ENCODE results near the gene MAP3K20. TPM values are rescaled to one million over a fixed set of nuclear protein-coding genes. Genes with fewer than 3 reads are reported as not detected.

MAP3K20 gene
- total RNA-seq, 2 donors from 2014 or later, result 22.6 to 38.9 TPM

DNA sequence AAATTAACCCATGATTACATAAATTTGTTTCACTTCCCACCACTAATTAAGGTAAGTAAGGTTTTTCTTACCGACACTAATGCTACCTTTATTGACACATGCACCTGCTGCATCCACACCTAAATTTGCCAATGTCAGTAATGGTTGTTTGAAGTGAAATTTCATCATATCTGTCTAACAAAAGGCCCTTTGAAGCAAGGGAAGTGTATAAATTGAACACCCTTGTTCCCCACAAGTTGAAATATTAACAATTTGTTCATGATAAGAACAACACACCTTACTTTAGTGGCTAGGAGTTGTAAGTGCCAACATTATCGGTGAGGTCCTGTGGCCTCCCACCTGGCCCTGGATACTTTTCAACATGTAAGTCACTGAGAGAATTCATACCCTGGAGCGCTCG is 162.7 kb downstream of the MAP3K20 start:
- intact Hi-C loops (cut with DNase I), result no loop called here
- Histone ChIP-seq H3K36me3 (no peaks in the 10 kb centered on the region), H3K9ac (ENCODE audit: low read depth in 2 of 2, low read length in 2 of 2) (no peak overlapping the region), H3K9me3 (no peaks in the 10 kb centered on the region), H3K4me1 (no peaks in the 10 kb centered on the region), H3K27me3 (no peaks in the 10 kb centered on the region), H3K4me3 (no peak overlapping the region), H3K27ac (no peak overlapping the region)
- DNase-seq, result no peak
- TF ChIP-seq, protein P1, sequence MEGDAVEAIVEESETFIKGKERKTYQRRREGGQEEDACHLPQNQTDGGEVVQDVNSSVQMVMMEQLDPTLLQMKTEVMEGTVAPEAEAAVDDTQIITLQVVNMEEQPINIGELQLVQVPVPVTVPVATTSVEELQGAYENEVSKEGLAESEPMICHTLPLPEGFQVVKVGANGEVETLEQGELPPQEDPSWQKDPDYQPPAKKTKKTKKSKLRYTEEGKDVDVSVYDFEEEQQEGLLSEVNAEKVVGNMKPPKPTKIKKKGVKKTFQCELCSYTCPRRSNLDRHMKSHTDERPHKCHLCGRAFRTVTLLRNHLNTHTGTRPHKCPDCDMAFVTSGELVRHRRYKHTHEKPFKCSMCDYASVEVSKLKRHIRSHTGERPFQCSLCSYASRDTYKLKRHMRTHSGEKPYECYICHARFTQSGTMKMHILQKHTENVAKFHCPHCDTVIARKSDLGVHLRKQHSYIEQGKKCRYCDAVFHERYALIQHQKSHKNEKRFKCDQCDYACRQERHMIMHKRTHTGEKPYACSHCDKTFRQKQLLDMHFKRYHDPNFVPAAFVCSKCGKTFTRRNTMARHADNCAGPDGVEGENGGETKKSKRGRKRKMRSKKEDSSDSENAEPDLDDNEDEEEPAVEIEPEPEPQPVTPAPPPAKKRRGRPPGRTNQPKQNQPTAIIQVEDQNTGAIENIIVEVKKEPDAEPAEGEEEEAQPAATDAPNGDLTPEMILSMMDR (IDR thresholded peaks at IDR 0.05), result no peak

DNA sequence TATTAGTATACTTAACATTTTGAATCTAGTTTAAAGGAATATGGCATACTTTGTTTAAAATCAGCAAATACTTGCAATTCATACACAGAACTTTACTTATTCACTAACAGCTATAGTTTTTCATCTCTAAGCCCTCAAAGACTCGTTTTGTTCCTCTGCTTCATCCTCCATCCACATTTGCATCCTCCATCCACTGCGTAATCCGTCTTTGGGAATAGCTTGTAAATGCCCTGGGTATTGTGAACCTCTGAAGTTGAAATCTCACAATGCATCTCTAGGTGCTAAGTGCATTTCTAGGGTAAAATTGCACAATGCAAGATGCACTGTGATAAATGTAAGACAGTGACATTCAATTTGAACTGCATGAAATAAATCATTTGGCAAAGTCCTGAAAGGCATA is 163.2 kb downstream of the MAP3K20 start:
- no peaks in the 10 kb centered on the region for H3K27me3 ChIP-seq
- no peak overlapping the region for H3K4me3 ChIP-seq
- TF ChIP-seq, protein P1 (IDR thresholded peaks at IDR 0.05), result no peak
- intact Hi-C loops (cut with DNase I), result no loop called here
- H3K36me3 ChIP-seq, result no peaks in the 10 kb centered on the region
- H3K9me3 ChIP-seq, result no peaks in the 10 kb centered on the region
- no peak overlapping the region for H3K9ac ChIP-seq (ENCODE audit: low read depth in 2 of 2, low read length in 2 of 2)
- no peak overlapping the region for H3K27ac ChIP-seq
- H3K4me1 ChIP-seq, result no peaks in the 10 kb centered on the region
- DNase-seq, result no peak

DNA sequence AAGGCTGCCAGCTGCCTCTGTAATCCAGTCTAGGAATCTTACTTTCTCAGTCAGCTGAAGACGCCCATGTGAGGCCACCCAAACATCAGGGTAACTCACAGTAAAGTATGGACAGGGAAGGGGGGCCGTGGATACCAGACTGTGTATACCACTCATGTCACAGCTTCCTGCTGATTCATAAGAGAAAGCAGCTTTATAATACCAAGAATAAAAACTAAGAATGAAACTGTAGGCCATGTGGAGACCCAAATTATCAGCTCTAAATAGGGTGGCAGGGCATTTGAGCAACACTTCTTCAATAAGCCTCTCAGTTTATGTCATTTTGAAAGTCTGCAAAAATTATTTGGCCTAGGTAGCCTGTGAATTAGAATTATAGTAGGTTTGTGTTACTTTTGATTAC is 164.0 kb downstream of the MAP3K20 start:
- no peaks in the 10 kb centered on the region for H3K4me1 ChIP-seq
- H3K4me3 ChIP-seq, result no peak overlapping the region
- no peak overlapping the region for H3K9ac ChIP-seq (ENCODE audit: low read depth in 2 of 2, low read length in 2 of 2)
- no peak overlapping the region for H3K27ac ChIP-seq
- no peaks in the 10 kb centered on the region for H3K27me3 ChIP-seq
- TF ChIP-seq, protein P1 (IDR thresholded peaks at IDR 0.05), result no peak
- no peak for DNase-seq
- no peaks in the 10 kb centered on the region for H3K36me3 ChIP-seq
- intact Hi-C loops (cut with DNase I), result no loop called here
- no peaks in the 10 kb centered on the region for H3K9me3 ChIP-seq

DNA sequence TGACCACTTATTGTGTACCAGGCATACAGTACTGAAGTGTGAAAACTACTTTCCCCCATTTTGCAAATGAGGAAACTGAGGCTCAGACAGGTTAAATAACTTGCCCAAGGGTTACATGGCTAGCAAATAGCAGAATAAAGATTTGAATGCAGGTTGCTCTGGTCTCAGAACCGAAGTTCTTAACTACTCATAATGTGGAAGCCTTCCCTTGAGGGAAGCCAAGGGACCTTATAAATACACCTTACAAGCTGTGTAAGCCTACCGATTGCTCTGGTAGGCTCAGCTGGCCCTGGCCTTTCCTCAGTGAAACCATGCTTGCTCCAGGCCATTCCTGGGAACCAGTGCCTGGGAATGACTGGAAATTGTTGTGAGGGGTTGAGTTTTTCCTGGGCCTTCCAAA is 164.4 kb downstream of the MAP3K20 start:
- Histone ChIP-seq H3K27me3 (no peaks in the 10 kb centered on the region), H3K36me3 (no peaks in the 10 kb centered on the region), H3K9me3 (no peaks in the 10 kb centered on the region), H3K9ac (ENCODE audit: low read depth in 2 of 2, low read length in 2 of 2) (no peak overlapping the region), H3K27ac (no peak overlapping the region), H3K4me3 (no peak overlapping the region), H3K4me1 (no peaks in the 10 kb centered on the region)
- intact Hi-C loops (cut with DNase I), result no loop called here
- TF ChIP-seq, protein P1 (IDR thresholded peaks at IDR 0.05), result no peak
- no peak for DNase-seq

DNA sequence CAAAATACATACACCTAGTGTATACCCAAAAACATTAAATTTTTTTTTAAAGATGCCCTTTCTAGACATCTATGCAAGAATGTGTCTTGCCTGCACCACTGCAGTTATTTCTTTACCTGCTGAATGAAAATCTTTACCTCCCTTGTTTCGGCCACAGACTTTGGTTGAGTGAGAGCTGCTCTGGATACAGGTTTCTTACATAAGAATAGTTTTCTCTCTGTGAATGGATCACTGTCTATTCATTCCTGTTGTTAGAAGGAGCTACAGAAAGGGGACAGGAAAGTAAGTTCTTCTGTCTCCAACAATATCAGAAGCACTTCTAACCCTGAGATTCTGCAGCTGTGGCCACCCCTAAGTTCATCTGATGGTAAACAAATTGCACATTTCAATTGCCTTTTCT is 166.0 kb downstream of the MAP3K20 start:
- H3K9me3 ChIP-seq, result no peaks in the 10 kb centered on the region
- H3K36me3 ChIP-seq, result no peaks in the 10 kb centered on the region
- H3K4me3 ChIP-seq, result no peak overlapping the region
- H3K27ac ChIP-seq, result no peak overlapping the region
- H3K9ac ChIP-seq (ENCODE audit: low read depth in 2 of 2, low read length in 2 of 2), result no peak overlapping the region
- no peak for DNase-seq
- TF ChIP-seq, protein P1 (IDR thresholded peaks at IDR 0.05), result no peak
- no peaks in the 10 kb centered on the region for H3K4me1 ChIP-seq
- no peaks in the 10 kb centered on the region for H3K27me3 ChIP-seq
- intact Hi-C loops (cut with DNase I), result no loop called here

DNA sequence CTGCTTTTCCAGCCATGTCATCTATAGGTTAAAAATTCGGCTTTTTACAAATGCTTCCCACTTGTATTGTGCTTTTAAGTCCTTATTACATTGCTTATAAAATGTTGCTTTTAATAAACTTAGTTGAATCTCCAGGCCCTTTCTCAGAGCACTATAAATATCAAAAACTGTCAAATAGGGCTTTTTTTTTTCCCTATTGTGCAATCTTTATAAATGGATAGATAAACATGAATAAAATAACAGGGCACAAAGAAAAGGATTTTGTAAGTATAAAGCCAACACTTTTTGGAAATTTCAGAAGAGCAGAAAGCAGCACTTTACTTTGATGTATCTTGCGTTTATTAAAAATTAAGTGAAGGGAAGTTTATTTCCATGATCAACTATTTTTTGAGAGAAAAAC is 171.5 kb downstream of the MAP3K20 start:
- Histone ChIP-seq H3K9me3 (no peaks in the 10 kb centered on the region), H3K4me1 (no peaks in the 10 kb centered on the region), H3K9ac (ENCODE audit: low read depth in 2 of 2, low read length in 2 of 2) (no peak overlapping the region), H3K36me3 (no peaks in the 10 kb centered on the region), H3K27ac (no peak overlapping the region), H3K27me3 (no peaks in the 10 kb centered on the region), H3K4me3 (no peak overlapping the region)
- intact Hi-C loops (cut with DNase I), result no loop called here
- TF ChIP-seq, protein P1 (IDR thresholded peaks at IDR 0.05), result no peak
- DNase-seq, result no peak

Measured in colonic mucosa (tissue), 4 donors.